Smooth muscle cell (in vitro differentiated cells): ENCODE measurements around the gene RAPGEF4. TPM values are rescaled to one million over a fixed set of nuclear protein-coding genes. Genes with fewer than 3 reads are reported as not detected.

ENCODE experiments used
- DNase-seq: peaks from one replicate; lab custom pipeline; 2025; ENCODE audit not compliant: unreplicated experiment; lab: John Stamatoyannopoulos, UW
- H2AFZ ChIP-seq: fragments of 200-600 bp; sonication (generic); 2 replicates; pipeline ENCODE4 v1.6.0; 2016; ENCODE audit warnings: antibody characterized with exemption, low read depth, mild to moderate bottlenecking
- H3F3A ChIP-seq: fragments of 200-600 bp; sonication (generic); 2 replicates; pipeline ENCODE4 v1.6.0; 2017; ENCODE audit warnings: antibody characterized with exemption, low read depth
- H3K27ac ChIP-seq: fragments of 200-600 bp; sonication (generic); 2 replicates; pipeline ENCODE4 v1.5.1; 2016; ENCODE audit warnings: low read depth, mild to moderate bottlenecking
- H3K27me3 ChIP-seq: fragments of 200-600 bp; sonication (generic); 2 replicates; pipeline ENCODE4 v1.6.1; 2016; ENCODE audit warnings: low read depth, mild to moderate bottlenecking
- H3K36me3 ChIP-seq: fragments of 200-600 bp; sonication (generic); 2 replicates; pipeline ENCODE4 v1.5.1; 2016; ENCODE audit warnings: low read depth
- H3K4me1 ChIP-seq: fragments of 200-600 bp; sonication (generic); 2 replicates; pipeline ENCODE4 v1.5.1; 2016; ENCODE audit warnings: low read depth
- H3K4me2 ChIP-seq: fragments of 200-600 bp; sonication (generic); 2 replicates; pipeline ENCODE4 v1.6.0; 2016; ENCODE audit warnings: mild to moderate bottlenecking
- H3K4me3 ChIP-seq: fragments of 200-600 bp; sonication (generic); 2 replicates; pipeline ENCODE4 v1.5.1; 2016; ENCODE audit warnings: mild to moderate bottlenecking
- H3K79me2 ChIP-seq: fragments of 200-600 bp; sonication (generic); 2 replicates; pipeline ENCODE4 v1.6.0; 2016; ENCODE audit warnings: low read depth, mild to moderate bottlenecking
- H3K9ac ChIP-seq: fragments of 200-600 bp; sonication (generic); 2 replicates; pipeline ENCODE4 v1.6.0; 2016; ENCODE audit warnings: low read depth
- H3K9me3 ChIP-seq: fragments of 200-600 bp; sonication (generic); replicated peaks from 2 replicates; pipeline ENCODE4 v1.5.1; 2016; ENCODE audit warnings: low read depth
- H4K20me1 ChIP-seq: fragments of 200-600 bp; sonication (generic); 2 replicates; pipeline ENCODE4 v1.6.0; 2016; ENCODE audit warnings: low read depth
- WGBS: methylation state at CpG from one replicate; pipeline ENCODE4 v1.1.7; 2016; ENCODE audit warnings: low lambda C conversion rate; 5-methylcytosine and 5-hydroxymethylcytosine counted together
- polyA plus RNA-seq: library from polyadenylated mRNA; unstranded; fragments of >200 nt; fragmentation: Nextera tagmentation; extraction: Ambion mirVana; gene quantifications from 2 replicates; pipeline ENCODE4 v1.2.1, GENCODE V29; 2016
- total RNA-seq: library from RNA; depleted of rRNA; stranded (reverse); fragments of >200 nt; gene quantifications from 2 replicates; pipeline ENCODE4 v1.2.3, GENCODE V29; 2014
- TF ChIP-seq, protein P1 (sequence below): fragments of 200-600 bp; sonication (generic); IDR thresholded peaks from 2 replicates; pipeline ENCODE4 v1.5.1; 2017; ENCODE audit warnings: borderline replicate concordance, mild to moderate bottlenecking, antibody characterized with exemption; ENCODE audit not compliant: insufficient read depth, poor library complexity, severe bottlenecking

RAPGEF4 gene
- total and polyA plus RNA-seq, 2 experiments from 2014 or later, result 0.35 to 2.7 TPM

DNA sequence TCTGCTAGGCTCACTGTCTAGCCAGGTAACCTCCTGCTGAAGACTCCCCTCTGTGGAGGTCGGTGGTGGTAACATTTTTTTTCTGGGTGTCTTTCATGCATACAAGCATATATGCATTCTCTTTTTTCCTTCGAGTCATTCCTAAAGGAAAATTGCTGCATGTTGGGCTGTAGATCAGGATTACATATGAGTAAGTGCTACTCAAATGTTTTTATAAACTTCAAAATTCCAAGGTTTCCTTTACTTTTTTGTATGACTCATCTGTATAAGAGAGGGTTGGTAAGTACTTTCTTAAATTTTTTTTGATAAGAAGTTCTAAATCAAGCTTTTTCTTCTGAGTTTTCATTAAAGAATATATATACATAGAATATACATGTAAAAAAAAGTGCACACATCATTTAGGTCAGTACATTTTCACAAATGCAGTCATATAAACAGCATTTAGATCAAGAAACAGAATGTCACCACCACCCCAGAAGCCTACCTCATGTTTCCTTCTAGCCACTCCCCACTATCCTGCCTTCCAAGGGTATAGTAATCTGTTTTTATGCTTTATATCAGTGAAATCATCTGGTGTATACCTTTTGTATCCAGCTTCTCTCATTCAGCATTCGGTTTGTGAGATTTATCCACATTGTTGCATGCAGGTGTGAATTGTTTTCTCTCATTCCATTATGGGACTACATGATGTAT is 212.0 kb downstream of the RAPGEF4 start:
- Histone ChIP-seq H3K9ac (no peak overlapping the region), H3K36me3 (no peaks in the 10 kb centered on the region), H3K4me3 (no peak overlapping the region), H3F3A (no peaks in the 10 kb centered on the region), H3K27me3 (no peaks in the 10 kb centered on the region), H3K4me1 (no peaks in the 10 kb centered on the region), H3K9me3 (no peaks in the 10 kb centered on the region), H3K4me2 (no peak overlapping the region), H3K27ac (no peak overlapping the region), H2AFZ (no peak overlapping the region), H4K20me1 (no peaks in the 10 kb centered on the region), H3K79me2 (no peaks in the 10 kb centered on the region)
- TF ChIP-seq, protein P1, sequence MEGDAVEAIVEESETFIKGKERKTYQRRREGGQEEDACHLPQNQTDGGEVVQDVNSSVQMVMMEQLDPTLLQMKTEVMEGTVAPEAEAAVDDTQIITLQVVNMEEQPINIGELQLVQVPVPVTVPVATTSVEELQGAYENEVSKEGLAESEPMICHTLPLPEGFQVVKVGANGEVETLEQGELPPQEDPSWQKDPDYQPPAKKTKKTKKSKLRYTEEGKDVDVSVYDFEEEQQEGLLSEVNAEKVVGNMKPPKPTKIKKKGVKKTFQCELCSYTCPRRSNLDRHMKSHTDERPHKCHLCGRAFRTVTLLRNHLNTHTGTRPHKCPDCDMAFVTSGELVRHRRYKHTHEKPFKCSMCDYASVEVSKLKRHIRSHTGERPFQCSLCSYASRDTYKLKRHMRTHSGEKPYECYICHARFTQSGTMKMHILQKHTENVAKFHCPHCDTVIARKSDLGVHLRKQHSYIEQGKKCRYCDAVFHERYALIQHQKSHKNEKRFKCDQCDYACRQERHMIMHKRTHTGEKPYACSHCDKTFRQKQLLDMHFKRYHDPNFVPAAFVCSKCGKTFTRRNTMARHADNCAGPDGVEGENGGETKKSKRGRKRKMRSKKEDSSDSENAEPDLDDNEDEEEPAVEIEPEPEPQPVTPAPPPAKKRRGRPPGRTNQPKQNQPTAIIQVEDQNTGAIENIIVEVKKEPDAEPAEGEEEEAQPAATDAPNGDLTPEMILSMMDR, result no peak
- no peak for DNase-seq
- 83% methylated on average over 3 of the region's 3 CpGs for WGBS

DNA sequence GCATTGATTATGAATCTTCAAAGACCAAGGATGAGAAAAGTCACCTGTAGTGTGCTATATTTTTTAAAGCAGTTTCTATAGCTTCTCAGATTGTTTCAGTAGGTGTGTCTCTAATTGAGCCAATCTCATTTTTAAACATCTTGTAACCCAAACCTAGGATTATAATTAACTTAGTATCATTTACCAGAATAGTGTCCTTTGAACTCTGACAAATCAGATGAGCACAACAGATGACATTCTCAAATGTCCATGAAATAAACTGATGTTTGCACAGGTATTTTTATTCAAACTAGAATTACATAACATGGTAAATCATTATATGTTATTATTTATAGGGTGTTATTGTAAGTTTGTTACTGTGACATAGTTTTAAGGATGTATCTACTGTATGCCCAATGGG is 213.9 kb downstream of the RAPGEF4 start:
- H3F3A ChIP-seq, result no peaks in the 10 kb centered on the region
- DNase-seq, result no peak
- TF ChIP-seq, protein P1, result no peak
- no peaks in the 10 kb centered on the region for H3K4me1 ChIP-seq
- no peaks in the 10 kb centered on the region for H3K9me3 ChIP-seq
- no peaks in the 10 kb centered on the region for H4K20me1 ChIP-seq
- no peak overlapping the region for H3K27ac ChIP-seq
- H3K9ac ChIP-seq, result no peak overlapping the region
- H3K27me3 ChIP-seq, result no peaks in the 10 kb centered on the region
- H3K79me2 ChIP-seq, result no peaks in the 10 kb centered on the region
- H3K4me3 ChIP-seq, result no peak overlapping the region
- no peak overlapping the region for H3K4me2 ChIP-seq
- H3K36me3 ChIP-seq, result no peaks in the 10 kb centered on the region
- no peak overlapping the region for H2AFZ ChIP-seq

DNA sequence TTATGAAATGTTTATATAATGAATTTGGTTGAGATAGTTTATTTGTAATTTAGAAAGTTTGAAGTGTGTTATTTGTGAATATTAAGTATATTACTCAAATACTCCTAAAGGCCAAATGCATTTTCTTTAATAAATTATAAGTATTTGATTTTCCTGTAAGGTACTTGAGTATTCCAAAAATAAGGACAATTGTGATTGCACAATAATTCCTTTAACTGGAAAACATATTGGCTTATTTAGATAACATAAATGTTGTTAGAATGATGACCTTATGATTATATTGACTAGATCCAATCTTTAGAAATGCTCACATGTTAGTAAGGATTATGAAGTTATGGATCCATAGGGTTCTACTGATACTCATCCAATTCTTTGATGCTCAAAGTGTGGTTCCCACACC is 214.9 kb downstream of the RAPGEF4 start:
- Histone ChIP-seq H3K79me2 (no peaks in the 10 kb centered on the region), H3K9me3 (no peaks in the 10 kb centered on the region), H3K4me3 (no peak overlapping the region), H3K27me3 (no peaks in the 10 kb centered on the region), H3K36me3 (no peaks in the 10 kb centered on the region), H3K4me1 (peaks cover 5% of the 10 kb centered on the region), H3K9ac (no peak overlapping the region), H2AFZ (no peak overlapping the region), H3K27ac (no peak overlapping the region), H4K20me1 (no peaks in the 10 kb centered on the region), H3K4me2 (no peak overlapping the region), H3F3A (no peaks in the 10 kb centered on the region)
- TF ChIP-seq, protein P1, result no peak
- no peak for DNase-seq

DNA sequence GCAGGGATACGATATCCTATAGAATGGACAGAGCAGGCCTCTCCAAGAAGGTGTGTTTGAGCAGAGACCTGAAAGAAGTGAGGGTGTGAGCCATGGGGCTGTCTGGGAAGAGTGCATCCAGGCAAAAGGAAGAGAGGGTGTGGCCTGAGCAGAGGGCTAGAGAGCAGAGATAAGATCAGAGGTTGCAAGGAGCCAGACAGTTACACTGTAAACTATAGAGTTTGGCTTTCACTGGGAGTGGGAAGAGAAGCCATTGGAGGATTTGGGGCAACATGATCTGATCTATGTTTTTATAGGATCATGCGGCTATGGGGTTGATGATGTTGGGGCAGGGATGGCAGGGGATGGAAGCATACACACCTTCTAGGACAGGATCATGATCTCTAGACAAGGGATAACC is 215.9 kb downstream of the RAPGEF4 start:
- TF ChIP-seq, protein P1, result no peak
- DNase-seq, result no peak
- no peaks in the 10 kb centered on the region for H3K9me3 ChIP-seq
- H3K4me3 ChIP-seq, result no peak overlapping the region
- peaks cover 5% of the 10 kb centered on the region for H3K4me1 ChIP-seq
- no peak overlapping the region for H3K27ac ChIP-seq
- WGBS, result 94% methylated on average over 2 of the region's 2 CpGs
- H2AFZ ChIP-seq, result no peak overlapping the region
- H3K9ac ChIP-seq, result no peak overlapping the region
- H3K4me2 ChIP-seq, result no peak overlapping the region
- H3K79me2 ChIP-seq, result no peaks in the 10 kb centered on the region
- H3K36me3 ChIP-seq, result no peaks in the 10 kb centered on the region
- H4K20me1 ChIP-seq, result no peaks in the 10 kb centered on the region
- no peaks in the 10 kb centered on the region for H3K27me3 ChIP-seq
- no peaks in the 10 kb centered on the region for H3F3A ChIP-seq
